Stimulated activated CD4-positive, alpha-beta T cell treated with anti-CD3 and anti-CD28 coated beads, TNF-alpha, amount 100 ng/mL, for 24 hours (primary cell): ENCODE data around the gene ZNF185.
"Not testable (repeated sequence)": the region's sequence is repeated elsewhere in the genome, so short reads cannot be mapped to it uniquely, and the experiment has no call there.

ENCODE experiments used
- DNase-seq, 3 experiments: peaks; one replicate each; pipeline ENCODE4 v3.0.0-alpha.2; 2020; ENCODE audit warnings: low read depth in 3 of 3

The ZNF185 gene

DNA sequence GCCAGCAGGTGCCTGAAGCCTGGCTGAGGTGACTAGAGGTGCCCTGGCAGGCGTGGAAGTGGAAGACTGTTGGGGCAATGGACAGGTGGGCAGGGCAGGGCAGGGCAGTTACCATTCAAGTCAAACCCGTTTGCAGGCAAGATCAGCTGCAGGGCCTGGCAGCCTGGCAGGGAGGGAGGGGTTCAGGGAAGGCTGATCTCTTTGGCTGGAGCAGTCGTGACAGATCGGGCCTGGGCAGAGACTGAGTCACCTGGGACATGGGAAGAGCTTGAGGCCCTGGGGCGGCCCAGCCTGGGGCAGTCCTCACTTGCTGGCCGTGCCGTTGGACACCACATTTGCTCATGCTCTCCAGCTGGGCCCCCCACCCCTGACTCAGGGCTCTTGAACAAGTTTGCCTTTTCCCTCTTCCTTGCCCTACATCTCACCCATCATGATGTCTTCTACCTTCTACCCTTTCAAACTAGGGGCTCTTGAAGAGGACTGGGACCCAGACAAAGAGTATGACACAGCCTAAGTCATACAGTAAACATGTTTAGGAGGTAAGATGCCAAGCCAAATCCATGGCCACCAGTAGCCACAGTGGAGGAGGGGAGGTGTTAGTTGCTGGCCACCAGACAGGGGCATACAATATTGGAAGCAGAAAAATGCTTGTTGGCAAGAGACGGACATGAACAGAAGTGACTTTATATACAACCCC lies 2.0 kb upstream of the ZNF185 start:
- DNase-seq = no peak

DNA sequence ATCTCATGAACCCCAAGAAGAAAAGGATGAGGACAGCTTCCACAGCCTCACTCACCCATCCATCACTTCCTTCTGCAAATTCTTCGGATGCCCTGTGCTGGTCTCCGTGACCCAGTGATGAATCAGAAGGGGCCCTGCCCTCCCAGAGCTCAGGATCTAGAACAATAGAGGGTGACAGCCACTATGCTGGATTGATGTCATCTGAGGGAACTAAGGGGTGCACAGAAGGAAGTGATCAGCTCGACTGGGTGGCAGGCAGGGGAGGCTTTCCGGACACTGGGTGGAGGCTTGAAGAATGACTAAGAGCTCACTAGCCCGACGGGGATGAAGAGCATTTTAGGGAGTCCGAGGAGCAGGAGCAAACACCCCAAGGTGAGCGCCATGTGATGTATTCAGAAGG lies 1.4 kb upstream of the ZNF185 start:
- DNase-seq = no peak

DNA sequence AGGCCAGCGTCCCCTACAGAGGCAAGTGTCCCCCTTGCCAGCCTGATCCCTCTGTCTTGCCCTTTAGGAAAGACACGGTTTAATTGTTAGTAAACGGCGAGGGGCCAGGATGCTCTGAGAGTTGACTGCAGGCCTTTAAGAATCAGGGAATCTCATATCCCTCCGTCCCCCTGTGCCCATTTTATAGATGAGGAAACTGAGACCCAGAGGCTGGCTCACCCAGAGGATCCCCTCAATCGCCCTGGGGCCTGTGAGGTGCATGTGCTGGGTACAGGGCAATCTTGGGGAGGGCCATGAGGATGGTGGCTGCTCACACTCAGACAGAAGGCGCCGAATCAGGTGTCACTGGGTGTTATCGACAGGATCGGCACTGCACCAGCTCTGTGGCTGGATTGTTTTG lies 575 bp downstream of the ZNF185 start:
- DNase-seq = no peak

DNA sequence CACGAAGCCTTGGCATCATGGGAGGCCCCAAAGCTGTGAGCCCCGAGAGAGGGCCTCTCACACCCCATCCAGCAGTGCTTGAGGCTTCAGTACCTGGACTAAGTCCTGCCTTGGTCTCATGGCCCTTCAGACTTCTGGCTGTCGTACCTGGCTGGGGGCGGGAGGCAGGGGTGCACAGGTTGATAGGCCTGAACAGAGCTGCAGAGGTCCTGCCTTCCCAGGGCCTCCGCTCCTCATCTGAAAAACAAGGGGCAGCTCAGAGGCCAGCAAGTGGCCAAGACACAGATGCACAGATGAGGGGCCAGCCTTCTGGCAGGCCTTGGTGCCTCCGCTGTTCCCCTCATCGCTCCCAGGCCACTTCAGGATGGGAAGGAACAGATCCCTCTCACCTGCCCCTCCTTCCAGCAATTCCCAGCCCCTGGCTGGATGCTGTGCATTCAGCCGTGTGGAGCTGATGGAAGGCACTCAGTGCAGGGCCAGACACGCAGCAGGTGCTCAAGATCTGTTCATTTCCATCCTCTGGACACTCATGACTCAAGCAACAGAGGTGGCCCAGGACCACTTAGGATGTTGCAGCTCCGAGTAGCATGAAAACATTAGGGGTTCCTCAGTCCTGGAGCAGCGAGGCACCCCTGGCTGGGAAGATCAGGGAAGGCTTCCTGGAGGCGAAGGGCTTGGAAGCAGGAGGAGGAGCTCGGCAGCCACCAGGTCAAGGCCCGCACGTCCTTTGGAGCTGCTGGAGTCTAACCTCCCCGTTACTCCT lies 1.4 kb downstream of the ZNF185 start:
- no peak for DNase-seq

DNA sequence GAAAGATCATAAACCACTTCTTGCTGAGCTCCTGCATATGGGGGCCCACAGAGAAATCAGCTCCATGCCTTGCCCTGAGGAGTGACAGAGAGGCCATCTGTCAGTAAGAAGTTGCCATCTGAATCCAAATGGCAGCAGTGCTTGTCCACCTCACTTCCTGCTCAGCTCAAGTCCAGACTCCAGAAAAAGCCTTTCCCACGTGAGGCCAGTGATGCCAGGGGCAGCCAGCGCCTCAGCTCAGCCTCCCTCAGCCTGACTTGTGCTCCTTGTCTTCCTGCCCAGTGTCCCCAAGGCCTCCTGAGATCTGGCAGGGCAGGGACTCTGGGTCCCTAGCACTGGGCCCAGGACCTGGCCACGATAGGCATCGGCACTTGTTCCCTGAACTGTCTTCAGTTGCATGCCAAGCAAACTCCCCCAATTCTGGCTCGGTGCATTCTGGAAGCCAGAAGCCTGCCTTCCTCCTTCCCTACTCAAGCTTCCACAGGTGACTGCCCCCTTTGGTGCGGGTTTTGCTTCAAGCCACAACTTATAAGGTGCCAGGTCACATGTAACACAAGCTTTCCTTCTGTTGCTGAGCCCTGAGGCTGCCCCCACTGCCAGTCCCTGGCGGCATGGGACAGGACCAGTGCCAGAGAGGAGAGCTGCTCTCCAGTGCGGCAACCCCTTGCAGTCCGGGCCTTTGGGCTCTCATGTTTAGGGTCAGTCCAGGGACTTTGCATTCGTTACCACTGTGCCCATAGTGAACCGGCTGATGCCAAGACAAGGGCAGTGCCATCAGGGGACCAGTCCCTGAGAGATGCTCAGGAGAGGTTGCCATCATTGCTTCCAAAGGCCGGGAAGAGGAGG lies 2.2 kb downstream of the ZNF185 start:
- DNase-seq = no peak

DNA sequence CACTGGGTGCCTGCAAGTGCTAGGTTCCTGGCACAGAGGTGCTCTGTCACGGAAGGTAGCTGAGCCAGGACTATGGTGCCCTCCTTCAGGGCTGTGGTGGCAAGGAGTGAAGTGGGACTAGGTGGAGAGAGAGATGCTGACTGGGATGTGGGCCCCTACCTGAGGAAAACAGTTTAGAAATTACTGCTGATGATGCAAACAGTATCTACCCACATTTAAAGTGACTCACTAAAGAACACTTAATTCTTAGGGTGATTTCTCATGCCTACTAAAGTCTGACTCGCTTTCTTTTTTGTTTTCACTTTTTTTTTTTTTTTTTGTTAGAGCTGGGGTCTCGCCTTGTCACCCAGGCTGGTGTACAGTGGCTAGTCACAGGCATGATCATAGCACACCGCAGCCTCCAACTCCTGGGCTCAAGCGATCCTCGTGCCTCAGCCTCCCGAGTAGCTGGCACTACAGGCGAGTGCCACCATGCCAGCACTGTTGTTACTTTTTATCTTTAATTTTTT lies 3.1 kb downstream of the ZNF185 start:
- no peak for DNase-seq

DNA sequence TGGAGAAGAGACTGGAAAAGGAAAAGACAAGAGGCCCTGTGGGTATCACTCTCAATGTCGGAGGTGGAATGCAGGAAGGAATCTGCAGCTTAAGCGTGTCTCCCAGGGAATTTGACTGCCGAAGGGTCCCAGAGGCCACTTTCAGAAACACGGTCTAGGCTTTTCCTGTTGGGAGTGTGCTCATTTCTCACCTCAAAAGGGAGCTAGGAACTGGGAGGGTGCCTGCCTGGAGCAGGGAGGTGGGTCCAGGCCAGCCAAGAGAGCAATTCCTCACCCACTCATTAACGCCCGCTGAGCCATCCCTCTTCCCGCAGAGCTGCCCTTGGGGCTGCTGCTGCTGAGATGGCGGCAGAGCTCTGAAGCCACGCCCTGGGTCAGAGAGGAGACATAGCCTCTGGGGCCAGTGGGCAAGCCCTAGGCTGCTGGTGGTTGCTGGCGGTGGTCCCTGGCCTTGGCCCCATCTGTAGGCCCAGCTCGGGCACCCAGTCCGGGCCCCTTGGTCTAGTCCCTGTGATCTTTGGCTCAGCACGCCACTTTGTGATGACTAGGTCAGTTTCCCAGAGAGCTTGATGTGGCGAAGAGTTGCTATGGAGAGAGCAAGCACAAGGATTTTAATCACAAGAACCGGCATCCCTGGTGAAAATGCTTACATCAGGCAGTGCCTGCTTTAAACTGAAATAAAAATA lies 4.1 kb downstream of the ZNF185 start:
- no peak for DNase-seq

- DNase-seq = no peak
These were observed 4.6 kb downstream of the ZNF185 start for GRCh38 chrX:152902502-152902820.

- DNase-seq = no peak
These were observed 5.7 kb downstream of the ZNF185 start for GRCh38 chrX:152903589-152903988.

- DNase-seq = peak in 1 of 3 experiments; percentile 26
These were observed 6.5 kb downstream of the ZNF185 start for GRCh38 chrX:152904151-152905080.

DNA sequence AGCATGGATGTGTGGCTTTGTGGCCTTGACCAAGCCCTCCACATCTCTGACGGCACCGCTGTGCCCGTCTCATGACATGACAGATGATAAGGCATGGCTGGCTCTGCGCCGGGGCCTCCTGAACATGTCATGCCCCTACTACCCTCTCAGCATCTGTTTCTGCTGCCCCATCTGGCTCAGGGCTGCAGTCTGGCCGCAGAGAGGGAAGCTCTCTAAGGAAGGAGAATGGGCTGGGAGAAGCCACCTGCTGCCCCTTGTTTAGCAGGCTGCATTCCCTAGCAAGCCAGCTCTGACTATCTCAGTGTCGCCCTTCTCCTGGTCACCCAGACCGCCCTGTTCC lies 7.2 kb downstream of the ZNF185 start:
- DNase-seq = no peak

DNA sequence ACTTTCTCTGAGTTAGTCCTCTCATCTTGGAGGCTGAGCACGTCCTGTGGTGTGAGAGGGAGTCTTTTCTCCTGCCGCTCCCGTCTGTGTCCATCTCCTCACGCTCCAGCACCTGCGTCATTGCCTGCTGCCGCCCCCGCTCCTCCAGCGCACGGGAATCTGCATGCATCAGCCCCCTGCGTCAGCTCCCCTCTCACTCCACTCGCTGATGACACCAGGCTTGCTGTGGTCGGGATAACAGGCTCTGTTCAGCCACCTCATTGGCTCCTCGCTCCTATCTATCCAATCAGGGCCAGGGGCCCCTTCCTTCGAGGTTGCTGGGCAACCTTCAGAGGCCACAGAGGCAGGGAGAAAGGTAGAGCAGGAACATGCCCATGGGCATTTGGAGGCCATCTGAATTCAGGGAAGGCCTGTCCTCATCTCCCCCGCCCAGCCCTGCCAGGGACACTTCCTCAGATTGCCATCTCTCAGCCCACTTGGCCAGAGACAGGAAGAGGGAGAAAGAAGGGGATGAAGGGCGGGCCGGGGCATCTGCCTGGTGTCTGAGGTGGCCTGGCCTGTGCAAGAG lies 9.3 kb downstream of the ZNF185 start:
- DNase-seq = no peak

- DNase-seq = no peak
These were observed 10.6 kb downstream of the ZNF185 start for GRCh38 chrX:152908486-152908885.

GRCh38 chrX:152910018-152910417 lies 12.2 kb downstream of the ZNF185 start:
- not testable (repeated sequence) for DNase-seq

GRCh38 chrX:152912106-152912505 lies 14.2 kb downstream of the ZNF185 start:
- DNase-seq = no peak

DNA sequence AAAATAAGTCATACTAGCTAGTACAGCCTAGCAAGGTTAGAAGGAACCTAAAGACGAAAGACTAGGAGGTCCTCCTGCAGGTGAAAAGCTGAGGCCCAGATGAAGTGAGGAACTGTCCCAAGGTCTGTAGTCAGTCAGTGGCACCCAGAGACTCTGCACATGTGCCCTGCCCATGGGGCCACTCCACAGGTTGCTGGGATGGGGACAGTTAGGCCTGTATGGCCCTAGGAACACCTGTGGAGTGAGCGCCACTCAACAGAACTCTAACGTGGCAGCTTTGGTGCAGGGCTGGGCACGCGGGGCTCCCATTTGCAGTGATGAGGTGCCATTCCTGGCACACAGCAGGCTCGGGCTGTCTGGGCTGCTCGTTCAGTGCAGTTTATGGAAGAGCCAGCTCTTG lies 14.8 kb downstream of the ZNF185 start:
- DNase-seq = no peak

DNA sequence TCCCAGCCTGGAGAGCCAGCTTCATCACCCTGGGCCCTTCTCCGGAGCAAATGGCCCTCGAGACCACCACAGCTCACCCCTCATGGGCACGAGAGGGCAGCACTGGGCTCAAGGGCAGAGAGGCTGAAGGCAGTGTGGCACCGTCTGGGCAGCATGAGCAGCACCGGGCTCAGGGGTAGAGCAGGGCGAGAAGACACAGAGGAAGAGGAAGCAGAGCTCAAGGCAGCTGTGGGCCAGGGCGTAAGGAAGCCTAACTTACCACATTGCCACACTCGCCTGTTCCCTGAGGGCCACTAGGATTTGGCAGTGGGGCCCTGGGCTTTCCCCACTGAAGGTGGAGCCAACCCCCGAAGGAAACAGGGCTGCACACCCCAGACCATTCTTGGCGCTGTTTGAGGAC lies 15.5 kb downstream of the ZNF185 start:
- DNase-seq = no peak

DNA sequence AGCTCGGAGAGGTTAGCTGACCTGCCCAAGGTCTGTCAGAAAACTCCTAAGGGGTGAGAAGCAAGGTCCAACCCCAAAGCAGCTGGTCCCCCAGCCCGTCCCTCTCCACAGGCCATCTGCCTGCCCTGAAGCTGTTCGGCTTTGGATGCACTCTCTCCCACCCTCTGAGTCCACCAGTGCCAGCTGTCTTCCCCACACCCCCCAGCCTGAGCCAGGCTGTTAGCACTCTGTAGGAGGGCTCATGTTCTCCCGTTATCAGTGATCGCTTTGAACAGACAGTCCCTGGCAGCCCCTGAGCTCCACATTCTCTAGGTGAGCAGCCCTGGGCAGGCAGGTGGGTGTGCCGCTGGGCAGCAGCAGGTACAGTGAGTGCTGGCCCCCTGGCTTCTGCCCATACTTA lies 16.0 kb downstream of the ZNF185 start:
- no peak for DNase-seq

DNA sequence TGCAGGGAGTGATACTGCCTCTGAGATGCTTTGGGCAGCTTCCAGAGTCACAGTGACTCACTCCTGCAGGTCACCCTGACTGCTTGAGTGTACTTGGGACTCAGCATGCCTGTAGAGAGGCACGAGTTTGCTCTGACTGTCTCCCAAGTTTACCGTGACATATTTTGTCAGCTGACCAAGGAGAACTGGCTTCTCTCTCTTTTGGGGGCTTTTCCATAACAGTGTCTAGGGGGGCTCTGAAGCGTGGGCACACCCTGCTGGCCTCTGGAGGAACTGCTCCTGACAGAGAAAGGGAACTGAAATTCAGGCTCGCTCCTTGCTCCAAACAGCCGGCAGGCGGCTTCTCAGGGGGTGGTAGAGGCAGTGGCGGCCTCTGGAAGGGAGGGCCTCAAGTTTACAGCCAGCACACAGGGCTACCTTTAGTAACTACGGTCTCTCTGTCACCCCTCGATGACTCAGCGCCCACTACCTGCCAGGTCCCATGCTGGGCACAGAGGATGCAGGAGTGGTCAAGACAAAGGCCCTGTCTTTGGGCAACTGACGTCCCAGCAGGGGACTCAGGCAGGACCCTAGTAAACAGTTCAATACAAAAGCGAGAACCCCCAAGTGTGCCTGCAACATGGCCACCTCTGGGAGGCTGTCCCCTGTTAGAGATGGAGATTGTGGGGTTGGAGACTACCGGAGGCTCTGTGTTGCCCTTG lies 17.8 kb downstream of the ZNF185 start:
- DNase-seq = no peak
